ENCODE results near the gene MAP3K1. TPM values are rescaled to one million over a fixed set of nuclear protein-coding genes. Genes with fewer than 3 reads are reported as not detected.

The MAP3K1 gene
- total and polyA plus RNA-seq, 2 experiments from 2014 or later: 9.5 to 14.4 TPM

DNA sequence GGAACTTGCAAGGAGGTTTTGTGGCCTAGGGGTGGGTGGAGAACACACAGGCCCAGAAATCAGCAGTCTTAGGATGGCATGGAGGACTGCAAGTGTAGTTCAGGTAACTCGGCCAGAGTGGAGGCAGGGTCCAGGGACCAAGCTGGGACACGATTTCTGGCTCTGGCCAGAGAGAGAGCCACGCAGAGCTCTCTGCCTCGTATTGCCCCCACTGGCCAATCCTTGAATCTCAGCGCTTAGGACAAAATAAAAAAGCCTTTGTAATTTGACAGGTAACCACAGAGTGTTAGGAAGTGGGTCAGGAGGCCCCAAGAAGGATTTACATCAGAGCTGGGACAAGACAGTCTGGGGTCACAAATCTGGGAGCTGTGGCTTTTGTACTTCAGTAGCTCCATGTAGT, 11.7 kb downstream of the MAP3K1 start:
- H4K20me1 ChIP-seq (replicated peaks; ENCODE audit: insufficient read depth): peaks cover 4% of the 10 kb centered on the region
- H3K9me3 Mint-ChIP-seq: no peaks in the 10 kb centered on the region

DNA sequence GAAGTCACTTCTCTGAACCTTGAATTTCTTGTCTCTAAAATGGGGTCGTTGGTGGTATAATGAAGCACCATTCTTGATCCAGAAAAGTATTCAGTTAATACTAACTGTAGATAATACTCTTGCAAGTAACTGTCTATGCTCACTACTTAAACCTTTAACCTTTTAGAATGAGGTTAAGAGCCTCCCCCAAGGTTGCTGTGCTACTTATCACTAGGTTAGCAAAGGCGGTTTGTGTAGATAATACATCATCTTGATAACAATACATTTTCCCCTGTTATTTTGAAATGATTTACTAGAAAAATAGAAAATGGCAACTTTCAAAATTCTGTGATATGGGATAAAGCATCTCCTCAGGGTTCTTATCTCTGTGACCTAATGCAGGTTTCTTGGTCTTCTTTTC, 12.6 kb downstream of the MAP3K1 start:
- Histone ChIP-seq H4K20me1 (replicated peaks; ENCODE audit: insufficient read depth) (peaks cover 4% of the 10 kb centered on the region; the same call in 1 of the 2 replicates), H3K4me2 (no peak overlapping the region), H3K79me2 (replicated peaks; ENCODE audit: insufficient read depth) (peaks cover 98% of the 10 kb centered on the region), H3K27ac (ENCODE audit: low read depth) (no peak overlapping the region), H3K9me2 (ENCODE audit: insufficient read depth) (no peaks in the 10 kb centered on the region), H3K4me3 (no peak overlapping the region), H3K4me1 (ENCODE audit: insufficient read depth) (peaks cover 48% of the 10 kb centered on the region), H3K36me3 (ENCODE audit: insufficient read depth) (no peaks in the 10 kb centered on the region), H2AFZ (no peak overlapping the region), H3F3A (replicated peaks; ENCODE audit: low read depth) (no peaks in the 10 kb centered on the region), H3K27me3 (ENCODE audit: insufficient read depth) (no peaks in the 10 kb centered on the region)
- Mint-ChIP-seq H3K27me3 (ENCODE audit: insufficient read depth, low read depth, poor library complexity) (no peaks in the 10 kb centered on the region), H3K36me3 (ENCODE audit: low read depth) (no peaks in the 10 kb centered on the region), H3K9me3 (no peaks in the 10 kb centered on the region), H3K27ac (no peak overlapping the region), H3K4me1 (peaks cover 59% of the 10 kb centered on the region), H3K4me3 (no peak overlapping the region)
- ATAC-seq (no peak), DNase-seq (ENCODE audit: low spot score) (no peak)
- TF ChIP-seq POLR2AphosphoS5 (IDR thresholded peaks at IDR 0.05; ENCODE audit: low read depth) (no peak), ZNF114 (CRISPR knock-in tag; IDR thresholded peaks at IDR 0.05) (no peak), ETS1 (IDR thresholded peaks at IDR 0.05) (no peak), NANOG (IDR thresholded peaks at IDR 0.05; ENCODE audit: borderline replicate concordance) (no peak), EZH2 (IDR thresholded peaks at IDR 0.05; ENCODE audit: low read depth, unreplicated experiment) (no peak)
- TF ChIP-seq, protein P1, sequence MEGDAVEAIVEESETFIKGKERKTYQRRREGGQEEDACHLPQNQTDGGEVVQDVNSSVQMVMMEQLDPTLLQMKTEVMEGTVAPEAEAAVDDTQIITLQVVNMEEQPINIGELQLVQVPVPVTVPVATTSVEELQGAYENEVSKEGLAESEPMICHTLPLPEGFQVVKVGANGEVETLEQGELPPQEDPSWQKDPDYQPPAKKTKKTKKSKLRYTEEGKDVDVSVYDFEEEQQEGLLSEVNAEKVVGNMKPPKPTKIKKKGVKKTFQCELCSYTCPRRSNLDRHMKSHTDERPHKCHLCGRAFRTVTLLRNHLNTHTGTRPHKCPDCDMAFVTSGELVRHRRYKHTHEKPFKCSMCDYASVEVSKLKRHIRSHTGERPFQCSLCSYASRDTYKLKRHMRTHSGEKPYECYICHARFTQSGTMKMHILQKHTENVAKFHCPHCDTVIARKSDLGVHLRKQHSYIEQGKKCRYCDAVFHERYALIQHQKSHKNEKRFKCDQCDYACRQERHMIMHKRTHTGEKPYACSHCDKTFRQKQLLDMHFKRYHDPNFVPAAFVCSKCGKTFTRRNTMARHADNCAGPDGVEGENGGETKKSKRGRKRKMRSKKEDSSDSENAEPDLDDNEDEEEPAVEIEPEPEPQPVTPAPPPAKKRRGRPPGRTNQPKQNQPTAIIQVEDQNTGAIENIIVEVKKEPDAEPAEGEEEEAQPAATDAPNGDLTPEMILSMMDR (conservative IDR thresholded peaks at IDR 0.05; ENCODE audit: low read depth in 2 of 2): no peak

More for the DNA sequence above, 11.7 kb downstream of the MAP3K1 start:
- DNase-seq (ENCODE audit: low spot score) (peak; percentile 77), ATAC-seq (peak; percentile 92)
- H3K27me3 Mint-ChIP-seq (ENCODE audit: insufficient read depth, low read depth, poor library complexity): no peaks in the 10 kb centered on the region
- no peak overlapping the region for H3K27ac Mint-ChIP-seq
- H3K4me2 ChIP-seq: no peak overlapping the region
- no peaks in the 10 kb centered on the region for H3F3A ChIP-seq (replicated peaks; ENCODE audit: low read depth)
- no peak overlapping the region for H3K4me3 Mint-ChIP-seq
- H3K4me3 ChIP-seq: no peak overlapping the region
- peaks cover 39% of the 10 kb centered on the region for H3K4me1 ChIP-seq (ENCODE audit: insufficient read depth)
- H3K4me1 Mint-ChIP-seq: peaks cover 60% of the 10 kb centered on the region
- H3K27me3 ChIP-seq (ENCODE audit: insufficient read depth): no peaks in the 10 kb centered on the region
- no peak overlapping the region for H2AFZ ChIP-seq
- TF ChIP-seq, protein P1 (conservative IDR thresholded peaks at IDR 0.05; ENCODE audit: low read depth in 2 of 2): peak; percentile 47 to 53
- no peak for TF ChIP-seq ZNF114 (CRISPR knock-in tag; IDR thresholded peaks at IDR 0.05)
- H3K27ac ChIP-seq (ENCODE audit: low read depth): no peak overlapping the region
- H3K36me3 Mint-ChIP-seq (ENCODE audit: low read depth): no peaks in the 10 kb centered on the region
- H3K79me2 ChIP-seq (replicated peaks; ENCODE audit: insufficient read depth): peaks cover 97% of the 10 kb centered on the region
- H3K36me3 ChIP-seq (ENCODE audit: insufficient read depth): no peaks in the 10 kb centered on the region
- no peaks in the 10 kb centered on the region for H3K9me2 ChIP-seq (ENCODE audit: insufficient read depth)

All from GM23338 (cell line).